ENCODE measurements around the gene PARS2. TPM values are rescaled to one million over a fixed set of nuclear protein-coding genes. Genes with fewer than 3 reads are reported as not detected.

PARS2 gene
- total and polyA plus RNA-seq, 2 of the 4 experiments (the other 2 are of a cell fraction), result 3.4 to 6.3 TPM

GRCh38 chr1:54798206-54798605, 33.9 kb upstream of the PARS2 start:
- CTCF ChIA-PET, result no interaction called here
- POLR2A ChIA-PET (ENCODE audit: unreplicated experiment), result no interaction called here
- WGBS, 2 experiments (ENCODE audit: extremely low coverage in 2 of 2, insufficient read length in 1 of 2), result no CpG with 5 or more reads among the region's 3 CpGs

More at GRCh38 chr1:54798206-54798605, 33.9 kb upstream of the PARS2 start:
- Histone ChIP-seq H3K79me1 (ENCODE audit: low read depth in 1 of 2, low read length in 2 of 2) (no peaks in the 10 kb centered on the region), H2BK5ac (ENCODE audit: low read depth, low read length, poor library complexity, severe bottlenecking) (no peak overlapping the region), H2BK20ac (ENCODE audit: low read depth, low read length) (no peak overlapping the region), H3K18ac (ENCODE audit: low read depth, low read length) (no peak overlapping the region), H2BK120ac (ENCODE audit: low read depth, low read length) (no peak overlapping the region), H3K27ac (ENCODE audit: insufficient read depth, low read length) (no peak overlapping the region), H3K14ac (replicated peaks; ENCODE audit: low read depth, low read length) (no peak overlapping the region), H3K23ac (ENCODE audit: low read depth, low read length) (no peak overlapping the region), H2BK15ac (ENCODE audit: low read depth, low read length) (no peak overlapping the region), H2AFZ (replicated peaks; ENCODE audit: low read length, poor library complexity) (no peak overlapping the region), H2AK5ac (ENCODE audit: low read depth, low read length) (no peak overlapping the region), H4K20me1 (ENCODE audit: insufficient read depth, low read length) (no peaks in the 10 kb centered on the region), H3K27me3 (ENCODE audit: control insufficient read depth, insufficient read depth, low read length) (peaks cover 48% of the 10 kb centered on the region), H4K5ac (ENCODE audit: low read depth, low read length) (no peak overlapping the region), H3K9me3 (ENCODE audit: control insufficient read depth, insufficient read depth, low read length) (no peaks in the 10 kb centered on the region), H3K9ac (ENCODE audit: low read depth, low read length) (no peak overlapping the region), H3K4me2 (ENCODE audit: low read depth, low read length) (no peak overlapping the region), H3K4ac (ENCODE audit: low read depth, low read length) (no peak overlapping the region), H4K91ac (ENCODE audit: insufficient read depth, low read depth, low read length) (no peak overlapping the region), H3K9me1 (ENCODE audit: insufficient read depth, low read length) (0 out of 2 replicates have a peak, but pooled peaks cover 2% of the 10 kb centered on the region), H2AK9ac (replicated peaks; ENCODE audit: low read depth, low read length, poor library complexity) (no peak overlapping the region), H3K4me3 (ENCODE audit: insufficient read depth, low read depth, low read length) (no peak overlapping the region), H3K4me1 (ENCODE audit: control insufficient read depth, insufficient read depth, low read length) (no peaks in the 10 kb centered on the region; the same call in 1 of the 2 replicates), H3K36me3 (ENCODE audit: control insufficient read depth, insufficient read depth, low read length) (no peaks in the 10 kb centered on the region), H4K8ac (ENCODE audit: low read depth in 2 of 2, low read length in 2 of 2) (no peak overlapping the region), H3K56ac (ENCODE audit: extremely low read depth, insufficient read depth, low read length) (no peak overlapping the region)
- no peak for ATAC-seq (ENCODE audit: low read depth)
- no peak for TF ChIP-seq USF2 (IDR thresholded peaks at IDR 0.05; ENCODE audit: low read depth, low read length)
- TF ChIP-seq MAZ (IDR thresholded peaks at IDR 0.05; ENCODE audit: borderline replicate concordance, low read depth, low read length), result no peak
- TF ChIP-seq FOS (IDR thresholded peaks at IDR 0.05; ENCODE audit: low read depth, low read length), result no peak
- TF ChIP-seq POLR2A (IDR thresholded peaks at IDR 0.05; ENCODE audit: low read depth, low read length), result no peak
- TF ChIP-seq MAFK (IDR thresholded peaks at IDR 0.05; ENCODE audit: low read depth, low read length), result no peak
- TF ChIP-seq CHD1 (IDR thresholded peaks at IDR 0.05; ENCODE audit: low read depth, low read length), result no peak
- TF ChIP-seq, protein P1, sequence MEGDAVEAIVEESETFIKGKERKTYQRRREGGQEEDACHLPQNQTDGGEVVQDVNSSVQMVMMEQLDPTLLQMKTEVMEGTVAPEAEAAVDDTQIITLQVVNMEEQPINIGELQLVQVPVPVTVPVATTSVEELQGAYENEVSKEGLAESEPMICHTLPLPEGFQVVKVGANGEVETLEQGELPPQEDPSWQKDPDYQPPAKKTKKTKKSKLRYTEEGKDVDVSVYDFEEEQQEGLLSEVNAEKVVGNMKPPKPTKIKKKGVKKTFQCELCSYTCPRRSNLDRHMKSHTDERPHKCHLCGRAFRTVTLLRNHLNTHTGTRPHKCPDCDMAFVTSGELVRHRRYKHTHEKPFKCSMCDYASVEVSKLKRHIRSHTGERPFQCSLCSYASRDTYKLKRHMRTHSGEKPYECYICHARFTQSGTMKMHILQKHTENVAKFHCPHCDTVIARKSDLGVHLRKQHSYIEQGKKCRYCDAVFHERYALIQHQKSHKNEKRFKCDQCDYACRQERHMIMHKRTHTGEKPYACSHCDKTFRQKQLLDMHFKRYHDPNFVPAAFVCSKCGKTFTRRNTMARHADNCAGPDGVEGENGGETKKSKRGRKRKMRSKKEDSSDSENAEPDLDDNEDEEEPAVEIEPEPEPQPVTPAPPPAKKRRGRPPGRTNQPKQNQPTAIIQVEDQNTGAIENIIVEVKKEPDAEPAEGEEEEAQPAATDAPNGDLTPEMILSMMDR (conservative IDR thresholded peaks at IDR 0.05; ENCODE audit: low read depth, low read length), result no peak
- no peak for TF ChIP-seq CEBPB (IDR thresholded peaks at IDR 0.05; ENCODE audit: low read depth, low read length)
- TF ChIP-seq RFX5 (IDR thresholded peaks at IDR 0.05; ENCODE audit: low read depth, low read length), result no peak
- TF ChIP-seq RCOR1 (IDR thresholded peaks at IDR 0.05; ENCODE audit: insufficient replicate concordance, low read length), result no peak
- no peak for TF ChIP-seq NFE2L2 (IDR thresholded peaks at IDR 0.05; ENCODE audit: low read depth, low read length)
- in situ Hi-C loops (cut with MboI; ENCODE audit: low sequenced_read_pairs), result loop anchor here (25.0 kb wide), 1 partner anchor 936 kb away; no protein-coding TSS in a partner anchor
- DNase-seq, result no peak
- dilution Hi-C loops (cut with HindIII; ENCODE audit: low sequenced_read_pairs, unreplicated experiment), result no loop called here
- intact Hi-C loops (cut with micrococcal nuclease), result no loop called here
- BruUV-seq (replicated peaks), result no TSS peak
